ENCODE data around the gene NFIA. TPM values are rescaled to one million over a fixed set of nuclear protein-coding genes. Genes with fewer than 3 reads are reported as not detected.
A peak's percentile ranks its signal among the peaks of the same experiment; 100 is the strongest.

Gene NFIA
- polyA plus RNA-seq, 1 donor: 22.8 TPM

- no peak for DNase-seq (ENCODE audit: low read depth)
Measured at GRCh38 chr1:61130338-61131000, 48.1 kb downstream of the NFIA start.

GRCh38 chr1:61131248-61131647 lies 48.9 kb downstream of the NFIA start:
- no peak for DNase-seq (ENCODE audit: low read depth)

GRCh38 chr1:61131716-61132115 lies 49.4 kb downstream of the NFIA start:
- DNase-seq (ENCODE audit: low read depth): peak; percentile 54

GRCh38 chr1:61132176-61132638 lies 49.8 kb downstream of the NFIA start:
- no peak for DNase-seq (ENCODE audit: low read depth)

GRCh38 chr1:61132645-61133334 lies 50.4 kb downstream of the NFIA start:
- DNase-seq (ENCODE audit: low read depth): no peak

- DNase-seq (ENCODE audit: low read depth): no peak
Measured at GRCh38 chr1:61133335-61134019, 51.1 kb downstream of the NFIA start.

- DNase-seq (ENCODE audit: low read depth): no peak
Measured at GRCh38 chr1:61135291-61135690, 52.9 kb downstream of the NFIA start.

GRCh38 chr1:61138305-61138704 lies 55.9 kb downstream of the NFIA start:
- no peak for DNase-seq (ENCODE audit: low read depth)

- no peak for DNase-seq (ENCODE audit: low read depth)
Measured at GRCh38 chr1:61138921-61139774, 56.8 kb downstream of the NFIA start.

- DNase-seq (ENCODE audit: low read depth): no peak
Measured at GRCh38 chr1:61139775-61140549, 57.6 kb downstream of the NFIA start.

- DNase-seq (ENCODE audit: low read depth): no peak
Measured at GRCh38 chr1:61140778-61141177, 58.4 kb downstream of the NFIA start.

GRCh38 chr1:61141288-61142042 lies 59.1 kb downstream of the NFIA start:
- no peak for DNase-seq (ENCODE audit: low read depth)

- DNase-seq (ENCODE audit: low read depth): no peak
Measured at GRCh38 chr1:61142043-61142440, 59.7 kb downstream of the NFIA start.

GRCh38 chr1:61142726-61143500 lies 60.6 kb downstream of the NFIA start:
- no peak for DNase-seq (ENCODE audit: low read depth)

GRCh38 chr1:61143821-61144424 lies 61.6 kb downstream of the NFIA start:
- no peak for DNase-seq (ENCODE audit: low read depth)

GRCh38 chr1:61149010-61149860 lies 66.9 kb downstream of the NFIA start:
- DNase-seq (ENCODE audit: low read depth): no peak

- DNase-seq (ENCODE audit: low read depth): no peak
Measured at GRCh38 chr1:61151565-61151964, 69.2 kb downstream of the NFIA start.

- DNase-seq (ENCODE audit: low read depth): no peak
Measured at GRCh38 chr1:61152066-61152465, 69.7 kb downstream of the NFIA start.

Data from forelimb muscle (tissue), 1 donor.